Spleen (tissue), 11 donors: Measurements from ENCODE around the gene RHEX. TPM values are rescaled to one million over a fixed set of nuclear protein-coding genes. Genes with fewer than 3 reads are reported as not detected.

Experiments used
- DNase-seq: peaks from one replicate; pipeline ENCODE4 v3.0.0-alpha.2; 2020
- H3K27ac ChIP-seq, 8 donors: fragments of 200-600 bp; sonication (generic) in 7 of 8; 1 replicate in 4 of 8; 2 replicates in 4 of 8; pipeline versions ENCODE4 v1.5.0 to v1.8.0; 2016 to 2021; ENCODE audit warnings: inconsistent platforms in 4 of 8, mild to moderate bottlenecking in 4 of 8, moderate library complexity in 1 of 8
- H3K27me3 ChIP-seq, 7 donors: fragments of 200-600 bp; sonication (generic) in 6 of 7; replicated peaks in 1 of 7; 1 replicate in 4 of 7; 2 replicates in 3 of 7; pipeline versions ENCODE4 v1.5.0 to v1.8.0; 2016 to 2021; ENCODE audit warnings: inconsistent platforms in 3 of 7, mild to moderate bottlenecking in 1 of 7
- H3K36me3 ChIP-seq, 6 donors: fragments of 200-600 bp; sonication (generic) in 5 of 6; 1 replicate in 4 of 6; 2 replicates in 2 of 6; pipeline versions ENCODE4 v1.5.0 to v1.8.0; 2016 to 2021; ENCODE audit warnings: inconsistent platforms in 2 of 6
- H3K4me1 ChIP-seq, 6 donors: fragments of 200-600 bp; sonication (generic) in 5 of 6; 1 replicate in 3 of 6; 2 replicates in 3 of 6; pipeline versions ENCODE4 v1.5.0 to v1.8.0; 2016 to 2021; ENCODE audit warnings: inconsistent platforms in 3 of 6
- H3K4me3 ChIP-seq, 8 donors: fragments of 200-600 bp; sonication (generic) in 7 of 8; 1 replicate in 4 of 8; 2 replicates in 4 of 8; pipeline versions ENCODE4 v1.5.0 to v1.8.0; 2016 to 2021; ENCODE audit warnings: inconsistent platforms in 4 of 8, mild to moderate bottlenecking in 4 of 8, moderate library complexity in 2 of 8
- H3K9me3 ChIP-seq, 8 donors: fragments of 200-600 bp; sonication (generic) in 7 of 8; 1 replicate in 4 of 8; 2 replicates in 4 of 8; pipeline versions ENCODE4 v1.5.0 to v1.8.0; 2016 to 2021; ENCODE audit warnings: inconsistent platforms in 4 of 8
- POLR2A ChIP-seq, 3 donors: fragments of 450-650 bp; IDR thresholded peaks; one replicate each; pipeline ENCODE4 v1.5.1; 2017; ENCODE audit warnings: antibody characterized with exemption in 3 of 3, mild to moderate bottlenecking in 1 of 3
- POLR2AphosphoS5 ChIP-seq, 3 donors: sonication (generic); formaldehyde crosslinking; IDR thresholded peaks; one replicate each; pipeline ENCODE4 v1.5.1; 2017; ENCODE audit warnings: antibody characterized with exemption in 3 of 3
- WGBS, 5 donors: extraction: QIAGEN DNeasy Blood & Tissue Kit in 3 of 5; methylation state at CpG; one replicate each; pipeline versions ENCODE4 v1.1.5 to v1.1.7; 2013 to 2018; 5-methylcytosine and 5-hydroxymethylcytosine counted together
- intact Hi-C: fragments of 100-400 bp; cut with DNase I; formaldehyde crosslinking; loops from one replicate; pipeline ENCODE4 v1.15.0; 2023; ENCODE audit warnings: low total_unique reads
- polyA plus RNA-seq, 3 donors: library from polyadenylated mRNA; stranded (reverse); fragments of 200-250 nt; gene quantifications; one replicate each; pipeline ENCODE4 v1.2.1, GENCODE V29; 2013
- total RNA-seq, 7 donors: library from RNA; depleted of rRNA in 3 of 7; stranded (reverse); fragments of >200 nt in 3 of 7; fragmentation: NEBNext Ultra II Directional in 4 of 7; extraction: Animal tissue kit (Norgen Biotek cat#: 25700) in 4 of 7; gene quantifications; one replicate each; pipeline versions ENCODE4 v1.1.0 to v1.2.1, GENCODE V29; 2016 to 2021
- TF ChIP-seq, protein P1 (sequence below), 11 experiments: fragments of 200-600 bp in 7 of 11; fragments of 450-650 bp in 4 of 11; sonication (generic) in 4 of 11; IDR thresholded peaks in 8 of 11; conservative IDR thresholded peaks in 3 of 11; 1 replicate in 7 of 11; 2 replicates in 4 of 11; pipeline versions ENCODE4 v1.4.0 to v1.8.0; 2016 to 2021; ENCODE audit warnings: antibody characterized with exemption in 11 of 11, inconsistent platforms in 4 of 11, mild to moderate bottlenecking in 1 of 11
- donor health status: healthy with polysubstance abuse.
- donor health status: DM: no; HTN: no; CAD: no; lungs with moderate emphysema.
- donor health status: DM: no; HTN: no; CAD: no.
- donor health status: Bipolar disorder and iron deficiency.
- donor health status: healthy.
- donor health status: DM: no; HTN: no; CAD: no.
- donor health status: DM: yes; HTN: yes; CAD: no.

Gene RHEX
- total and polyA plus RNA-seq, 10 donors: 0.91 to 6.2 (median 2.4) TPM

DNA sequence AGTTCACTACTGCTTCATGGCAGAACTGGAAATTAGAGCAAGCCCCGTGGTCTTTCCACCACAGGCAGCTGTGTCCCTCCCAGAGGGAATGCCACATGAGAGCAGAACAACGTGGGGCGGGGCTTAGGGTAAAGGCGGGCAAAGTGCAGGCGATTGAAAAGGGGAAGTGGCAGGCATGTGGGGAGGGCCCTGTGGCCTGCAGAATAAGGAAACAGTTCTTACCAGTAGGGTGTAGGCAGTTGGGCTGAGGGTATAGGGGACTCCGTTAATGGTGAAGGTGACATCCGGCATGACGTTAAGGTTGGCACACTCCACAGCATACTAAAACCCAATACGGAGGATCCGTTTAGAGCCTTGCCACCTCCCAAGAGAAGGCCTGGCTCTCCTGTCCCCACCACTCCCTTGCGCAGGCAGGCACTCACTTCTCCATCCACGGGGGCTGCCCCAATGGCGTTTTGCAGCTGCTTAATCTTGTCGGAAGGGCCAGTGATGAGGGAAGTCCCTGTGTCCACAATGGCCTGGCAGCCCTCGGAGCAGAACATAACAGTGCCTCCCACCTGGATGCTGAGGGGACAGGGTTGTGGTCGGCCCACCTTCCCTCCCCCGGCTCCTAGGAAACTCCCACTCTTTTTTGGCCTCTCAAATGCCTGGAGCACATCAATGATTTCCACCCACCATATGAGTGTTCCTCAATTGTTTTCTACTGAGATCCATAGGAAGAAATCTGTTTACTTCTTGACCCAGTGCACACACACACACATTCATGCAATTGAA is 40.7 kb upstream of the RHEX start:
- Histone ChIP-seq H3K4me1 (peaks cover 0 to 22% (median 20%) of the 10 kb centered on the region in 6 donors), H3K27ac (peak overlapping the region in 7 of 8 donors; percentile 26 to 88 (median 74)), H3K4me3 (peak overlapping the region in 1 of 8 donors; percentile 47), H3K9me3 (no peaks in the 10 kb centered on the region), H3K27me3 (no peaks in the 10 kb centered on the region), H3K36me3 (no peaks in the 10 kb centered on the region)
- TF ChIP-seq, protein P1, sequence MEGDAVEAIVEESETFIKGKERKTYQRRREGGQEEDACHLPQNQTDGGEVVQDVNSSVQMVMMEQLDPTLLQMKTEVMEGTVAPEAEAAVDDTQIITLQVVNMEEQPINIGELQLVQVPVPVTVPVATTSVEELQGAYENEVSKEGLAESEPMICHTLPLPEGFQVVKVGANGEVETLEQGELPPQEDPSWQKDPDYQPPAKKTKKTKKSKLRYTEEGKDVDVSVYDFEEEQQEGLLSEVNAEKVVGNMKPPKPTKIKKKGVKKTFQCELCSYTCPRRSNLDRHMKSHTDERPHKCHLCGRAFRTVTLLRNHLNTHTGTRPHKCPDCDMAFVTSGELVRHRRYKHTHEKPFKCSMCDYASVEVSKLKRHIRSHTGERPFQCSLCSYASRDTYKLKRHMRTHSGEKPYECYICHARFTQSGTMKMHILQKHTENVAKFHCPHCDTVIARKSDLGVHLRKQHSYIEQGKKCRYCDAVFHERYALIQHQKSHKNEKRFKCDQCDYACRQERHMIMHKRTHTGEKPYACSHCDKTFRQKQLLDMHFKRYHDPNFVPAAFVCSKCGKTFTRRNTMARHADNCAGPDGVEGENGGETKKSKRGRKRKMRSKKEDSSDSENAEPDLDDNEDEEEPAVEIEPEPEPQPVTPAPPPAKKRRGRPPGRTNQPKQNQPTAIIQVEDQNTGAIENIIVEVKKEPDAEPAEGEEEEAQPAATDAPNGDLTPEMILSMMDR (IDR thresholded peaks at IDR 0.05 in 8 of 11, conservative IDR thresholded peaks at IDR 0.05 in 3 of 11): peak in 5 of 11 experiments; percentile 23 to 41 (median 28)
- TF ChIP-seq POLR2AphosphoS5 (IDR thresholded peaks at IDR 0.05) (peak in 2 of 3 donors; percentile 70 to 72), POLR2A (IDR thresholded peaks at IDR 0.05) (no peak)
- 30 to 41% (median 31%) methylated on average over 17 of the region's 17 CpGs for WGBS, 5 donors
- DNase-seq: peak; percentile 92
- intact Hi-C loops: no loop called here

DNA sequence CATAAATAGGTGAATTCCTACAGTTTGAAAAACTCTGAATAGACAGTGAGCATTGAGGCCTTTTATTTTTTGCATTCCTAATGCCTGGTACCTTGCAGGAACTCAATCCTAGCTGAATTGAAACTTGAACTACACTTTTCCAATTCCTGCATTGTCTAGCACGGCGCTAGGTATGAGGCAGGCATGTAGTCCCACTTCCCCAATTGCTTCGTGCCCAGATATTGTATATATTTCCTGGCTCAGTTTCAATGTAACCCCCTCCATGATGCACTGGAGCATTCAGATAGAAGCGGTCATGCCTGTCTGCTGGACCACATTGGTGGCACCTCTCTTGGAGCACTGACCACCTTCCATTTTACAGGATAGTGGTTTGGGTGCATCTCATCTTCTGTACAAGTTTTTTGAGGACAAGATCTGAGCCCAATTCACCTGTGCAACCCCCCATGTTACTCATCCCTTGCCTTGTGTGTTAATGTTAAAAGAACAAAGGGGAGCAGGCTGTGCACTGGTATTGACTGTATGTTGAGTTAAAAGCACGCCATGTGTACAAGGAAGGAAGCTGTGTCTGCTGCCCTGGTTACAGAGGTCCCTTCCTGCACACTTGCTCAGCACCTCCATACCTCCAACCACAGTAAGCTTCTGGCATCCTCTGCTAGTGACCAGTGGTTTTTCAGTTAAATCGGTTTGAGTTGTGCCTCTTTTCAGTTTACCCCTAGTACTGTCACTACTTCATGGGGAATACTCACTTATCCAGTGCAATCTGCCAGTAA is 39.8 kb upstream of the RHEX start:
- H3K9me3 ChIP-seq: no peaks in the 10 kb centered on the region
- no peaks in the 10 kb centered on the region for H3K36me3 ChIP-seq
- WGBS, 5 donors: 36 to 67% (median 56%) methylated on average over 6 of the region's 6 CpGs
- no peak for DNase-seq
- H3K27me3 ChIP-seq: no peaks in the 10 kb centered on the region
- no peak for TF ChIP-seq POLR2AphosphoS5 (IDR thresholded peaks at IDR 0.05)
- TF ChIP-seq, protein P1 (IDR thresholded peaks at IDR 0.05 in 8 of 11, conservative IDR thresholded peaks at IDR 0.05 in 3 of 11): no peak
- no peak for TF ChIP-seq POLR2A (IDR thresholded peaks at IDR 0.05)
- no peak overlapping the region for H3K27ac ChIP-seq
- H3K4me1 ChIP-seq: peaks cover 0 to 22% (median 20%) of the 10 kb centered on the region in 6 donors
- intact Hi-C loops: no loop called here
- no peak overlapping the region for H3K4me3 ChIP-seq

DNA sequence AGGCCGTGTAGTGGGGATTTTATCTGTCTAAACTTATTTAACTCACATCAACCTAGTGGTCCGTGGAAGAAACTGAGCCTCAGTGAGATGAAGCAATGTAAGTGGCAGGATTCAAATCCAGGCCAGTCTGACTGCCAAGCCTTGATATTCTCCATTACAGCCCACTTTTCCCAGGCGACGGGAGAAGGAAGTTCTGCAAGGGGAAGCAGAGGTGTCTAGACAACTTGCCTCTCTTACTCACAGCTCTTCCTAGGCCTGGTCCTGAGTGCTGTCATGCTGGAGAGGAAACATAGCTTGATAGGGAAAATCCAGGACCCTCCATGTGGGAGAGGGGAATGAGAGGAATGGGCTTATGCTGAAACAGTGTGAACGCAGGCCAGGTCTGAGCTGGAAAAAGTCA is 38.4 kb upstream of the RHEX start:
- H3K4me1 ChIP-seq: peaks cover 0 to 22% (median 20%) of the 10 kb centered on the region in 6 donors
- intact Hi-C loops: no loop called here
- no peaks in the 10 kb centered on the region for H3K27me3 ChIP-seq
- H3K27ac ChIP-seq: no peak overlapping the region
- DNase-seq: no peak
- TF ChIP-seq POLR2AphosphoS5 (IDR thresholded peaks at IDR 0.05) (no peak), POLR2A (IDR thresholded peaks at IDR 0.05) (no peak)
- TF ChIP-seq, protein P1 (IDR thresholded peaks at IDR 0.05 in 8 of 11, conservative IDR thresholded peaks at IDR 0.05 in 3 of 11): no peak
- no peaks in the 10 kb centered on the region for H3K9me3 ChIP-seq
- 64 to 83% (median 73%) methylated on average over 5 of the region's 5 CpGs for WGBS, 5 donors
- no peaks in the 10 kb centered on the region for H3K36me3 ChIP-seq
- H3K4me3 ChIP-seq: no peak overlapping the region

GRCh38 chr1:206015071-206015470 is 37.9 kb upstream of the RHEX start:
- intact Hi-C loops: no loop called here
- no peaks in the 10 kb centered on the region for H3K27me3 ChIP-seq
- no peak for DNase-seq
- no peak for TF ChIP-seq POLR2AphosphoS5 (IDR thresholded peaks at IDR 0.05)
- TF ChIP-seq POLR2A (IDR thresholded peaks at IDR 0.05): no peak
- TF ChIP-seq, protein P1 (IDR thresholded peaks at IDR 0.05 in 8 of 11, conservative IDR thresholded peaks at IDR 0.05 in 3 of 11): no peak
- H3K27ac ChIP-seq: no peak overlapping the region
- WGBS, 5 donors: 33 to 57% (median 41%) methylated on average over 1 of the region's 1 CpG
- H3K4me1 ChIP-seq: peaks cover 0 to 22% (median 20%) of the 10 kb centered on the region in 6 donors
- no peaks in the 10 kb centered on the region for H3K9me3 ChIP-seq
- no peak overlapping the region for H3K4me3 ChIP-seq
- H3K36me3 ChIP-seq: no peaks in the 10 kb centered on the region
